ENCODE data around the gene LAMA3. TPM values are rescaled to one million over a fixed set of nuclear protein-coding genes. Genes with fewer than 3 reads are reported as not detected.

The LAMA3 gene
- total RNA-seq, 2 donors from 2014 or later: 30.1 to 34.2 TPM

DNA sequence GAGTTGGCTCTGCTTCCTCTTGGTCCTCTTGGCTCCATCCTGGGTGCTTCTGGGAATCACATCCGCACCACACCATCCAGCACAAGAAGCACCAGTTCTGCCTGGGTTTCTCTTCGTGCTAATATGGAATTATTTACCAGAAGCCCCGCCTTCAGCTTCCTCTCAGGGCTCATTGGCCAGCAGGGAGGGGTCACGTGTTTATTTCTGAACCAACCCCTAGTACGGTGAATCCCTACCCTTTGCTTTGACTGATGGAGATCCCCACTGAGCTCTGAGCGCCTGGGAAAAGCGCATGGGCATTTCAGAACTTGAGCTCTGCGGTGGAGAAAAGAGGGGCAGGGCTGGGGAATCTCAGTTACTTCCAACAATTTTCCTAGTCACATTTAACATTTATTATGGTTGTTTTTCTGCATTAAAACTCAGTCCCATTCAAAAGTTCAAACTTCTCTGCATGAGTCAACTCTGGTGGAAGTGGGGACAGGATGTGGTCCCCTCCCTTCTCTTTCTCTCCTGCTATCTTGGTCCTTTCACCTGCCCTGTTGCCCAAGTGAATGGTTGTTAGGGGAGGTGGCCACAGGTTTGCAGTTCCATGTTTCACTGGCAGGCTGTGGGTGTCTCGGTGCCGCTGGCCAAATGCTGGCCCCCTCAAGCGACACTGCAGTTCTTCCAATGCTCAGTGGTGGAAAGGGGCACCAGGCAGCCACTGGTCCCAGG is 248.9 kb downstream of the LAMA3 start:
- Histone ChIP-seq H3K4me1 (ENCODE audit: control insufficient read depth in 1 of 2, low read depth in 2 of 2) (no peaks in the 10 kb centered on the region), H3K4me3 (no peak overlapping the region), H3K27me3 (replicated peaks; ENCODE audit: insufficient read depth) (no peaks in the 10 kb centered on the region), H3K9me3 (no peaks in the 10 kb centered on the region), H3K36me3 (no peaks in the 10 kb centered on the region), H3K27ac (no peak overlapping the region)
- no peak for ATAC-seq (ENCODE audit: insufficient number of reproducible peaks, low FRiP score, low read depth)
- TF ChIP-seq, protein P1, sequence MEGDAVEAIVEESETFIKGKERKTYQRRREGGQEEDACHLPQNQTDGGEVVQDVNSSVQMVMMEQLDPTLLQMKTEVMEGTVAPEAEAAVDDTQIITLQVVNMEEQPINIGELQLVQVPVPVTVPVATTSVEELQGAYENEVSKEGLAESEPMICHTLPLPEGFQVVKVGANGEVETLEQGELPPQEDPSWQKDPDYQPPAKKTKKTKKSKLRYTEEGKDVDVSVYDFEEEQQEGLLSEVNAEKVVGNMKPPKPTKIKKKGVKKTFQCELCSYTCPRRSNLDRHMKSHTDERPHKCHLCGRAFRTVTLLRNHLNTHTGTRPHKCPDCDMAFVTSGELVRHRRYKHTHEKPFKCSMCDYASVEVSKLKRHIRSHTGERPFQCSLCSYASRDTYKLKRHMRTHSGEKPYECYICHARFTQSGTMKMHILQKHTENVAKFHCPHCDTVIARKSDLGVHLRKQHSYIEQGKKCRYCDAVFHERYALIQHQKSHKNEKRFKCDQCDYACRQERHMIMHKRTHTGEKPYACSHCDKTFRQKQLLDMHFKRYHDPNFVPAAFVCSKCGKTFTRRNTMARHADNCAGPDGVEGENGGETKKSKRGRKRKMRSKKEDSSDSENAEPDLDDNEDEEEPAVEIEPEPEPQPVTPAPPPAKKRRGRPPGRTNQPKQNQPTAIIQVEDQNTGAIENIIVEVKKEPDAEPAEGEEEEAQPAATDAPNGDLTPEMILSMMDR (IDR thresholded peaks at IDR 0.05): no peak
- no peak for DNase-seq (ENCODE audit: low spot score)

DNA sequence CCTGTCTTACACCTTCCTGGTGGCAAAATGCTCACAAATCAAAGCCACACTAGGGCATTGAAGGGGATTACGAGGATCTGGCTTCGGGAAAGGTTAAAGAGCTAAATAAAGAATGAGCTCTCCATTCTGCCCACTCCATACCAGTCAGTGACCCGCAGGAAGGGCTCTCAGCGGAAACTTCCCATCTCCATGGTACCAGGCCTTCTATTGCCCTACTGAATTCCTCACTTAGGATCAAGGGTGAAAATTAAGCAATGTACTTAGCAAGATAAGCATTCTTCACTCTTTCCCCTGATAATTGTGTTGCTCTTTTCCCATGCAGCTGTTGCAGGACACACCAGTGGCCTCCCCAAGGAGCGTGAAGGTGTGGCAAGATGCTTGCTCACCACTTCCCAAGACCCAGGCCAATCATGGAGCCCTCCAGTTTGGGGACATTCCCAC is 249.7 kb downstream of the LAMA3 start:
- ATAC-seq (ENCODE audit: insufficient number of reproducible peaks, low FRiP score, low read depth) (no peak), DNase-seq (ENCODE audit: low spot score) (no peak)
- Histone ChIP-seq H3K4me1 (ENCODE audit: control insufficient read depth in 1 of 2, low read depth in 2 of 2) (peaks cover 0 to 3% of the 10 kb centered on the region in 2 donors), H3K9me3 (no peaks in the 10 kb centered on the region), H3K36me3 (no peaks in the 10 kb centered on the region), H3K4me3 (no peak overlapping the region), H3K27me3 (replicated peaks; ENCODE audit: insufficient read depth) (no peaks in the 10 kb centered on the region), H3K27ac (no peak overlapping the region)
- TF ChIP-seq, protein P1 (IDR thresholded peaks at IDR 0.05): no peak

DNA sequence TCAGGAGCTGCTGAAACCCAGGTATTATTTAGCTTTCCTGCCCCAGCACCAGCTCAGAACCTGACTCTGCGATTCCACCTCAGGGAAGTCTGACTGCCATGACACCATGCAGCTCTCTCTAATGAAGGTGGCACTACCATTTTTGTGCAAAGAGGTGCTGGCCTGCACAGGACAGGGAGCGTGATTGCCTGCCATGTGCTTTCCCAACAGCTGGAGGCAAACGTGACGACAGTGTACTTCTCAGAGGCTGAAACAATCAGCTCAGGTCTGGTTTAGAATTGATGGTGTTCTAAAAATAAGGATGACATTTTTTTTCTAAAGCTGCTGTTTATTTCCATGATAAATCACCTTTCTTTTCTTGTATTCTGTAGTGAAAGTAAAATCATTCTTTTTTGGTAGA is 250.1 kb downstream of the LAMA3 start:
- Histone ChIP-seq H3K36me3 (no peaks in the 10 kb centered on the region), H3K27ac (no peak overlapping the region), H3K4me3 (no peak overlapping the region), H3K9me3 (no peaks in the 10 kb centered on the region), H3K27me3 (replicated peaks; ENCODE audit: insufficient read depth) (no peaks in the 10 kb centered on the region), H3K4me1 (ENCODE audit: control insufficient read depth in 1 of 2, low read depth in 2 of 2) (peaks cover 0 to 7% of the 10 kb centered on the region in 2 donors)
- no peak for ATAC-seq (ENCODE audit: insufficient number of reproducible peaks, low FRiP score, low read depth)
- no peak for DNase-seq (ENCODE audit: low spot score)
- TF ChIP-seq, protein P1 (IDR thresholded peaks at IDR 0.05): no peak

- peaks cover 0 to 12% of the 10 kb centered on the region in 2 donors for H3K4me1 ChIP-seq (ENCODE audit: control insufficient read depth in 1 of 2, low read depth in 2 of 2)
- TF ChIP-seq, protein P1 (IDR thresholded peaks at IDR 0.05): no peak
- ATAC-seq (ENCODE audit: insufficient number of reproducible peaks, low FRiP score, low read depth) (no peak), DNase-seq (ENCODE audit: low spot score) (no peak)
- no peak overlapping the region for H3K27ac ChIP-seq
- no peaks in the 10 kb centered on the region for H3K27me3 ChIP-seq (replicated peaks; ENCODE audit: insufficient read depth)
- no peak overlapping the region for H3K4me3 ChIP-seq
- H3K36me3 ChIP-seq: no peaks in the 10 kb centered on the region
- H3K9me3 ChIP-seq: no peaks in the 10 kb centered on the region
Measured at GRCh38 chr18:23939896-23940295, 250.6 kb downstream of the LAMA3 start.

- peaks cover 0 to 14% of the 10 kb centered on the region in 2 donors for H3K4me1 ChIP-seq (ENCODE audit: control insufficient read depth in 1 of 2, low read depth in 2 of 2)
- no peaks in the 10 kb centered on the region for H3K9me3 ChIP-seq
- no peak overlapping the region for H3K4me3 ChIP-seq
- H3K27me3 ChIP-seq (replicated peaks; ENCODE audit: insufficient read depth): no peaks in the 10 kb centered on the region
- H3K27ac ChIP-seq: no peak overlapping the region
- DNase-seq (ENCODE audit: low spot score): no peak
- no peak for ATAC-seq (ENCODE audit: insufficient number of reproducible peaks, low FRiP score, low read depth)
- H3K36me3 ChIP-seq: no peaks in the 10 kb centered on the region
- TF ChIP-seq, protein P1 (IDR thresholded peaks at IDR 0.05): no peak
Measured at GRCh38 chr18:23941791-23942190, 252.5 kb downstream of the LAMA3 start.
